Measurements from ENCODE around the gene COL2A1.

DNA sequence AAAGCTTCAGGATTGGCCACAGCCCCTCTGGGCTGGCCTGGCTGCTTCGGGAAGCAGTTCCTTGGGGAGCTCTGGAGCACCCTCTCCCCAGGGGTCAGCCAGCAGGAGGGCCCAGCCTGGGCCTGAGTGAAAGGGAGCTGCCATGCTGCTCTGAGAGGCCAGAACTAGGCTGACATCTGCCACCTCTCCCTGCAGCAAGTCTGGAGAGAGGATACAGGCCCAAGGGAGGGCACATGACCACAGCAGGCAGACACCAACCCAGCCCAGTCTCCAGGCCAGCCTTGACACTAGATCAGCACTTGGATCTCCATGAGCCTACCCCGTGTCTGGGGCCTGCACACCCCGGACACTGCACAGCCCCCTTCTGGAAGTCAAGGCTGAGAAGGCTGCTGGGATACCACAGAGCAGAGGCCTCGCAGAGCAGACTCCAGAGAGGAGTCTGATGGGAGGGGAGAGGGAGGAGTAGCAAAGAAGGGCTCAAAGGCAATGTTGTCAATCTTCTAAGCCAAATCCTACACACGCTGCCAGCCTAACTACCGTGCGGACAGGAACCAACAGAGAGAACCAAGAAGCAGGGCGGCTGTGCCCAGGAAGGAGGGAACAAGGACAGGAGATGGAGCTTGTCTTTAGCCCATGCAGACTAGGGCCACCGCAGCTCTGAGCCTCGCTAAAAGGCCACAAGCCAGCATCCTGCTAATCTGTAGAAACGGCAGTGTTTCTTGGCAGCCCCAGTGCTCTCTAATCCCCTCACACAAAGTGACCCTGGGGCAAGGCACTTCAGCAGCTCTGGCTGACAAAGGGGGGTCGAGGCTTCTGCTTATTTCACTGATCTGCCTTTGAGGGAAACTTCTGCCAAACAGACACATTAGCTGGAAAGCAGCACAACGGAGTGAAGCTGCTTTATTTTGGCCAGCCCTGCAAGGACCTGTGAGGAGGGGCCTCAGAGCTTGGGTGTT lies 12.9 kb downstream of the COL2A1 start:
- TF ChIP-seq CTCF (IDR thresholded peaks at IDR 0.05), result no peak
- TF ChIP-seq POLR2AphosphoS5 (IDR thresholded peaks at IDR 0.05), result no peak

All from transverse colon (tissue), 4 donors.